ENCODE data around the gene PLPPR1.

PLPPR1 gene

DNA sequence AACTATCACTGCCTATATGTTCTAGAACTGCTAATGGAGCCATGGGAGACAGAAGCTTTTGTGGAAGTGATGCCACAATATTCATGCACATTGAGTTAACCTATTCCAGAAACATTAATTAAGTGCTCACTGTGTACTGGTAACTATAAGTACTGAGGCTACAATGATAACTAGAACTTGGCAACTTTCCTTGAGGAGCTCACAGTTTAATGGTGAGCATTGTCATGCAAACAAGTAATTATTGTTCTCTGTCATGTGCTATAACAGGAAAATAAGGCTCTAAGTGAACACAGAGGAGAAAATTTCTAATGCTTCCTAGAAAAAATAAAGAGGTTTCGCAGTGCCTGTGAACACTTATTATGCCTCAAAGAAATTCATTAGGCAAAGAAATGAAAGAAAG, 214.1 kb downstream of the PLPPR1 start:
- no peaks in the 10 kb centered on the region for H3K9me3 ChIP-seq (ENCODE audit: control insufficient read depth, insufficient read depth, low read depth, low read length)
- H3K36me3 ChIP-seq (ENCODE audit: control insufficient read depth, insufficient read depth, low read length), result no peaks in the 10 kb centered on the region
- H3K27me3 ChIP-seq (ENCODE audit: control insufficient read depth, insufficient read depth, low read length), result no peaks in the 10 kb centered on the region
- H3K4me1 ChIP-seq (ENCODE audit: control insufficient read depth, insufficient read depth, low read length), result no peaks in the 10 kb centered on the region
- H3K27ac ChIP-seq (ENCODE audit: low read depth, low read length), result no peak overlapping the region
- no peak overlapping the region for H3K9ac ChIP-seq (ENCODE audit: low read length)
- H3K4me3 ChIP-seq (ENCODE audit: low read depth, low read length), result no peak overlapping the region

DNA sequence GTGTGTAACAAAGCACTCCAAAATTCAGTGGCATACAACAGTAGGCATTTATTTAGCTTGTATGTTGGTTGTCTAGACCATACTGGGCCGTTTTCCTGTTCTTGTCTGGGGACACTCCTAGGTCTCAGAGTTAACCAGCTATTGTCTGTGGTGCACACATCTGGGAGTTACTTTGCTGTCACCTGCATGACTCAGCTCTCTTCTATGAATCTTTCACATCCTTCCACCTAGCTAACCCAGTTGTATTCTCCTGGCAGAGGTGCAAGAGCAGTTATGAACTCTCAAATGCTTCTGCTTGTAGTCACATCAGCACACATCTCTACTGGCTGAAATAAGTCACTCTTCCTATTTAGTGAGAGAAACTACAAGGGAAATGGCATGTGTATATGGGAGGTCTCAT, 218.2 kb downstream of the PLPPR1 start:
- Histone ChIP-seq H3K4me1 (ENCODE audit: control insufficient read depth, insufficient read depth, low read length) (no peaks in the 10 kb centered on the region), H3K27me3 (ENCODE audit: control insufficient read depth, insufficient read depth, low read length) (no peaks in the 10 kb centered on the region), H3K9me3 (ENCODE audit: control insufficient read depth, insufficient read depth, low read depth, low read length) (no peaks in the 10 kb centered on the region), H3K36me3 (ENCODE audit: control insufficient read depth, insufficient read depth, low read length) (no peaks in the 10 kb centered on the region), H3K9ac (ENCODE audit: low read length) (no peak overlapping the region), H3K27ac (ENCODE audit: low read depth, low read length) (no peak overlapping the region), H3K4me3 (ENCODE audit: low read depth, low read length) (no peak overlapping the region)

DNA sequence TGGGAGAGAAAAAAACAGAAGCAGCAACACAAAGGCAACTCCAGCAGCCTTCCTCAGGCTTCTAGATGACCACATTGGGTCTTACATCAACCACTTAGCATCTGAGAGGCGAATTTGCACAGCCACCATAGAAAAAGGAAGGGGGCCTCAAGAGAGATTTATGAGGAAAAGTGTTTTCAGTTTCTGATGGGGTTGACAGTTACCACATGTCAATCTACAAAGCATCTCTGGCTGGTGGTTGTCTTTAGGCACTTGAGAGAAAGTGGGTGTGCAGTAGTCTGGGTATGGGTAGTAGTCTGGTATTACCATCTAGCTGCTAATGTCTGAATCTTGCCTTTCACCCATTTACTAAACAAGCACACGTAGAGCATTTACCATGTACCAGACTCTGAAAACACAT, 218.8 kb downstream of the PLPPR1 start:
- no peaks in the 10 kb centered on the region for H3K36me3 ChIP-seq (ENCODE audit: control insufficient read depth, insufficient read depth, low read length)
- H3K27ac ChIP-seq (ENCODE audit: low read depth, low read length), result no peak overlapping the region
- no peak overlapping the region for H3K9ac ChIP-seq (ENCODE audit: low read length)
- no peaks in the 10 kb centered on the region for H3K9me3 ChIP-seq (ENCODE audit: control insufficient read depth, insufficient read depth, low read depth, low read length)
- H3K4me1 ChIP-seq (ENCODE audit: control insufficient read depth, insufficient read depth, low read length), result no peaks in the 10 kb centered on the region
- no peaks in the 10 kb centered on the region for H3K27me3 ChIP-seq (ENCODE audit: control insufficient read depth, insufficient read depth, low read length)
- H3K4me3 ChIP-seq (ENCODE audit: low read depth, low read length), result no peak overlapping the region

DNA sequence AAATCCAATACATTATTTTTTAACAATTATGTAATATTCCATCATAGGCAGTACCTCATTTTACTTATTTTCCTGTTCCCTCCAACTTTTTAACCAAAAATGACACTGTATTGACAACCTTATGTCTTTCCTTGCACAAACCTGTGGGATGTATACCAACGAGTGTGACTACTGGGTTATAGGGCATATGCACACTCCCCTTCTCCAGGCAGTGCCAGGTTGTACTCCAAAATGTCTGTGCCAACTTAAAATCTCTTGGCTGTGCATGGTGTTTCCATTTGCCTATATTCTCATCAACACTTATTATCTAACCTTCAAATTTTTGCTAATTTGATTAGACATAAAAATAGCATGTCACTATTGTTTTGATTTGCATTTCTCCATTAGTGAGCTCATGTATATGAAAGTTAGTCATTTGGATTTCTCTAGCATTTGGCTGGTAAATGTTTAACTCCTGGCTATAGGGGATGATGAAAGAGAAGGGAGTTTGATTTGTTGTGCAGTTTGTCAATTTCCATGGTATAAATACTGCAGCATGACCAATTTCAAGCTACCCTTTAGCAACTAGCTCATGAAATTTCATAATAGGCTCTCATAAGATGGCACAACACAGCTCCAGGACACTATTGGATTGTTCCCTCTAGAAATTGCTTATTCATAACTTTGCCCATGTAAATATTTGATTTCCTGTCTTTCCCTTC, 226.4 kb downstream of the PLPPR1 start:
- Histone ChIP-seq H3K9me3 (ENCODE audit: control insufficient read depth, insufficient read depth, low read depth, low read length) (no peaks in the 10 kb centered on the region), H3K27ac (ENCODE audit: low read depth, low read length) (no peak overlapping the region), H3K27me3 (ENCODE audit: control insufficient read depth, insufficient read depth, low read length) (no peaks in the 10 kb centered on the region), H3K9ac (ENCODE audit: low read length) (no peak overlapping the region), H3K4me3 (ENCODE audit: low read depth, low read length) (no peak overlapping the region), H3K4me1 (ENCODE audit: control insufficient read depth, insufficient read depth, low read length) (no peaks in the 10 kb centered on the region), H3K36me3 (ENCODE audit: control insufficient read depth, insufficient read depth, low read length) (no peaks in the 10 kb centered on the region)

DNA sequence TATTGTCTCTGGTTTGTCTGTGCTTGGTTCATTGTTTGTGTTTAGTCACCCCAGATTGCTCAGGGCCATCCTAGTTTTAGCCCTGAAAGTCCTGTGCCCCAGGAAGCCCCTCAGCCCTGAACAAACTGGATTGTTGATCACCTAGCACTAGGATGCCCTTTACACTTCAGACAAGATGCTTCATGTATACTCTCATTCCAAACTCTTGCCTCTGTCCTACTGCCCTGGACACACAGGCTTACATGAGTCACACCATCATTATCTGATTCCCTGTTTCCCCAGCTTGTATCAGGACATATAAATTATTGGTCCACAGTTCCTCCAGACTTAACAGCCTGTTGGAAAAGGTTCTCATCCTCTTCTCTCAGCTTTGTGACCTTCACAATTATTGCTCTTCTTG, 236.2 kb downstream of the PLPPR1 start:
- Histone ChIP-seq H3K4me3 (ENCODE audit: low read depth, low read length) (no peak overlapping the region), H3K4me1 (ENCODE audit: control insufficient read depth, insufficient read depth, low read length) (peaks cover 6% of the 10 kb centered on the region; the same call in 1 of the 2 replicates), H3K27me3 (ENCODE audit: control insufficient read depth, insufficient read depth, low read length) (no peaks in the 10 kb centered on the region)

DNA sequence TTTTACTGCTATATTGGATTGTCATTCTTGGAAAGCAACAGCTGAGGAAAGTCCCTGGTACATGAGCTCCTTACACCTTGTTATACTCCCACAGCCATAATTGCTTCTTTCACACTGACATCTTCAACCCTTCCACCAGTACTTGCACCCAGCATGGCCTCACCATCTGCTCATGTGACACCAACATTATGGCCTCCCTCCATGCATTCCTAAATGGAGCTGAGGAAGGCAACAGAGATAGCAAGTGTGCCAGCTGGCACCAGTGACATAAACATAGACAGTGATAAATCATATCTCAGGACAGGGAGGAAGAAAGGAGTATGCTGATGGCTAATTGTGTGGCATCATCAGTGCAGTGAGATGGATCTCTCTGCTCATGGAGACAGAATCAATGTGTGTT, 236.7 kb downstream of the PLPPR1 start:
- no peak overlapping the region for H3K27ac ChIP-seq (ENCODE audit: low read depth, low read length)
- no peak overlapping the region for H3K9ac ChIP-seq (ENCODE audit: low read length)
- no peaks in the 10 kb centered on the region for H3K36me3 ChIP-seq (ENCODE audit: control insufficient read depth, insufficient read depth, low read length)
- H3K4me3 ChIP-seq (ENCODE audit: low read depth, low read length), result no peak overlapping the region
- H3K9me3 ChIP-seq (ENCODE audit: control insufficient read depth, insufficient read depth, low read depth, low read length), result no peaks in the 10 kb centered on the region
- no peaks in the 10 kb centered on the region for H3K27me3 ChIP-seq (ENCODE audit: control insufficient read depth, insufficient read depth, low read length)
- peaks cover 11% of the 10 kb centered on the region; the same call in 1 of the 2 replicates for H3K4me1 ChIP-seq (ENCODE audit: control insufficient read depth, insufficient read depth, low read length)

More for the DNA sequence above, 236.2 kb downstream of the PLPPR1 start:
- H3K27ac ChIP-seq (ENCODE audit: low read depth, low read length), result no peak overlapping the region
- no peaks in the 10 kb centered on the region for H3K9me3 ChIP-seq (ENCODE audit: control insufficient read depth, insufficient read depth, low read depth, low read length)
- H3K9ac ChIP-seq (ENCODE audit: low read length), result no peak overlapping the region
- H3K36me3 ChIP-seq (ENCODE audit: control insufficient read depth, insufficient read depth, low read length), result no peaks in the 10 kb centered on the region

DNA sequence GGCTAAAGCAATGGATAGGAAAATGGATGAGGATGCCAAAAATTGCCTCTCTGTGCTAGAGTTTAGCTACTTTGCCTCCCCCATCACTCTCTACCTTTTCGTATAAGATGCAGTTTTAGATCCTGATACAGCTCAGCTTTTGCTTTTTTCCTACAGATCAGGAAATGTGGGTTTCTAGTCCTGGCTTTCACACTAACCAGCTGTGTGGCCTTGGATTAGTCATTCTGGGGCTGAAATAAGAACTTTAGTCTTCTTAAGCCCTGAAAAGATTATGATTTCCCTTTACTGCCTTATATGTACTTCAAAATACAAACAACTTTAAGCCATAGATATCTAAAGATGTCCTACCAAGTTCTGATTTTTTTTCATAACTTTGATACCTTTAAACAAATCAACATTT, 239.9 kb downstream of the PLPPR1 start:
- Histone ChIP-seq H3K27me3 (ENCODE audit: control insufficient read depth, insufficient read depth, low read length) (no peaks in the 10 kb centered on the region), H3K4me1 (ENCODE audit: control insufficient read depth, insufficient read depth, low read length) (peaks cover 24% of the 10 kb centered on the region; the same call in 1 of the 2 replicates), H3K9me3 (ENCODE audit: control insufficient read depth, insufficient read depth, low read depth, low read length) (no peaks in the 10 kb centered on the region), H3K36me3 (ENCODE audit: control insufficient read depth, insufficient read depth, low read length) (no peaks in the 10 kb centered on the region), H3K9ac (ENCODE audit: low read length) (no peak overlapping the region), H3K27ac (ENCODE audit: low read depth, low read length) (no peak overlapping the region), H3K4me3 (ENCODE audit: low read depth, low read length) (no peak overlapping the region)

DNA sequence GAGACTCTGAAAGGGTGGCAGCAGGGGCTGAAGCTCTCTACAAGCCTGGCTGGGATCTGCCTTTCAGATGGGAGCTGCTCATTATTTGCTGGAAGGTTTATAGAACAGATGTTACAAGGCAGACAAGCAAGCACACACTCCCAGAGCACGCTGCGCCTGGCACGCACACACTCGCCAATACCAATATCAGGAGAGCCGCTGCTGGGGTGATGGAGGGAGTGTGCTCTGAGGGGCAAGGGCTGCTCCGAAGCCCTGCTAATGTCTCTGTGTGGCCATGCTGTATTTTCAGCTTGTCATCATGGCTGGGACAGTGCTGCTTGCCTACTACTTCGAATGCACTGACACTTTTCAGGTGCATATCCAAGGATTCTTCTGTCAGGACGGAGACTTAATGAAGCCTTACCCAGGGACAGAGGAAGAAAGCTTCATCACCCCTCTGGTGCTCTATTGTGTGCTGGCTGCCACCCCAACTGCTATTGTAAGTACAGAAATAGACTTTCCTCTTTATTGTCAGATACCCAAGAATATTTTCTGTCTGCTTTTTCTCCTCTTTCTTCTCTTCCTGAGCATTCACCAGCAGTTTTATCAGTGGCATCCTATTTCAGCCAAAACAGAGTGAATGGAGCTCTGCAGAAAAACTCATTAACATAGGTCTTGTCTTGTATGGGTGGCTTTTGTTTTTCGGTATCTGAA, 241.2 kb downstream of the PLPPR1 start:
- no peaks in the 10 kb centered on the region for H3K9me3 ChIP-seq (ENCODE audit: control insufficient read depth, insufficient read depth, low read depth, low read length)
- no peaks in the 10 kb centered on the region for H3K27me3 ChIP-seq (ENCODE audit: control insufficient read depth, insufficient read depth, low read length)
- H3K9ac ChIP-seq (ENCODE audit: low read length), result no peak overlapping the region
- H3K27ac ChIP-seq (ENCODE audit: low read depth, low read length), result no peak overlapping the region
- H3K4me1 ChIP-seq (ENCODE audit: control insufficient read depth, insufficient read depth, low read length), result peaks cover 24% of the 10 kb centered on the region; the same call in 1 of the 2 replicates
- no peak overlapping the region for H3K4me3 ChIP-seq (ENCODE audit: low read depth, low read length)
- H3K36me3 ChIP-seq (ENCODE audit: control insufficient read depth, insufficient read depth, low read length), result no peaks in the 10 kb centered on the region

DNA sequence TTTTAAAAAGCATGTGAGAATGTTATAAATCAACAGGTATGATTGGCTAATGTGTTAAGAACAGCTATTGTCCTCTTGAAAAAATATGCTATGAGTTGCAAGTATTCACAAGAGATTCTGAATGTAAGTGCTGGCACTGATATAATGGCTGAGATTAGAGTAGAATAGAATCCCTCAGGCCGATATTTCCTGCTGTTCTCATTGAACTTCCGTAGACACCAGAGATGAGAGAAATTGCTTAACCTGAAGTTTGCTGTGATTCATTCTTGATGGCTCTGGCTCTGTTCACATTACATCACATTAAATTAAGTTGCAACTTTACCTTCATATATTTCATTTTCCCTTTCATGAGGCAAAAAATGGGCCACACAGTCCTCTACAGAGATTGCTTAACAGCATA, 241.8 kb downstream of the PLPPR1 start:
- no peak overlapping the region for H3K4me3 ChIP-seq (ENCODE audit: low read depth, low read length)
- H3K27me3 ChIP-seq (ENCODE audit: control insufficient read depth, insufficient read depth, low read length), result no peaks in the 10 kb centered on the region
- H3K27ac ChIP-seq (ENCODE audit: low read depth, low read length), result no peak overlapping the region
- peaks cover 24% of the 10 kb centered on the region; the same call in 1 of the 2 replicates for H3K4me1 ChIP-seq (ENCODE audit: control insufficient read depth, insufficient read depth, low read length)
- no peaks in the 10 kb centered on the region for H3K9me3 ChIP-seq (ENCODE audit: control insufficient read depth, insufficient read depth, low read depth, low read length)
- no peak overlapping the region for H3K9ac ChIP-seq (ENCODE audit: low read length)
- no peaks in the 10 kb centered on the region for H3K36me3 ChIP-seq (ENCODE audit: control insufficient read depth, insufficient read depth, low read length)

DNA sequence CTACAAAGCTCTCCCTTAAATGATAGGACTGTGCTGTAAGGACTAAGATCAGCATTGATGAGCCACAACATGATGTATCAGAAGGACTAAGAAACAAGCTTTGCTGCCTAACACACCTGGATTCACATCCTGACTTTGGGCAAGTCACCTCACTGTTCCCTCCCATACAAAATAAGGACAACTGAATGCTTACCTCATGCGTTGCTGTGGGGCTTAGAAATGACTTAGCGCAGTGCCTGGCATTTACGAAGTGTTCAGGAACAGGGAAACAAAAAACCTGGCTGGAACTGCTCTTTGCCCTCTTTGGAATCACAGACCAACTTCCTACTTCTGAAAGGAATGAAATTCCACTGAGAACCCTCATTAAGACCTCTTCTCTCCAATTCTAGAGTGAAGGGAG, 242.6 kb downstream of the PLPPR1 start:
- peaks cover 24% of the 10 kb centered on the region; the same call in 1 of the 2 replicates for H3K4me1 ChIP-seq (ENCODE audit: control insufficient read depth, insufficient read depth, low read length)
- H3K36me3 ChIP-seq (ENCODE audit: control insufficient read depth, insufficient read depth, low read length), result no peaks in the 10 kb centered on the region
- no peaks in the 10 kb centered on the region for H3K27me3 ChIP-seq (ENCODE audit: control insufficient read depth, insufficient read depth, low read length)

DNA sequence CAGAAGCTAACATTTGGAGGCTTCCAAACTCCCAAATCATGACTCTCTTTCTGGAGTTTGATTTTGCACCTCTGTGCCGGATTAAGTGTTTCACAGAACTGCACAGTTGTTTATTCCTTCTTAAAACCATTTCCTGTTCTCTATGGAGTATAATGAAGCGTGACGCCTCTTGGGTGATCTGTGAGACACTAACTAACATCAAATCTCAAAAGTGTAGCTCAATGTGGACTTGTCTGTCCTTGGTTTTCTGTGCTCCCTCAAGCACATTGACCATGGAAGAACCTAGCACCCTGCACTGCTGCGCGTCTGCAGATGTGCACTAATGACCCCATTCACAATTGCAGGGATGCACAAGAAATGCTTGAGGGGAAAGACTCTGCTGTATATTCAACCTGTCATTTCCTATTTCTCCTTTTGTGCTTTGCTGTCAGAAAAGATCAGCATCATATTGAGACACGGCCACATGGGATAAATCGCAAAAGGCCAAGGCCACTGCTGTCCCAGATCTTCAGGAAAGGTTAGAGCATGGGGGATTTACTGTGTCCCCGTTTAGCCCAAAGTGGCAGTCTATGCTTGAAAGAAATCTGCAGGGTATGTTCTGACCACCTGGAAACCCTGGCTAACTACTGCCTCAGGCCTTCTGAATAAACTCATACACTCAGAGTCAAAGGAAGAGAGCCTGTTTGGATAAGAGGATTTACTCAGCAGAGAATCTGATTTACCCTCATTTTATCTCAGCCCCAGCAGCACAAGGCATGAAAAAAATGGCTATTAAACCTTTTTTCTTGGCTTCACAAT, 246.6 kb downstream of the PLPPR1 start:
- H3K9ac ChIP-seq (ENCODE audit: low read length), result no peak overlapping the region
- no peak overlapping the region for H3K27ac ChIP-seq (ENCODE audit: low read depth, low read length)
- H3K27me3 ChIP-seq (ENCODE audit: control insufficient read depth, insufficient read depth, low read length), result no peaks in the 10 kb centered on the region
- no peaks in the 10 kb centered on the region for H3K9me3 ChIP-seq (ENCODE audit: control insufficient read depth, insufficient read depth, low read depth, low read length)
- no peak overlapping the region for H3K4me3 ChIP-seq (ENCODE audit: low read depth, low read length)
- no peaks in the 10 kb centered on the region for H3K36me3 ChIP-seq (ENCODE audit: control insufficient read depth, insufficient read depth, low read length)
- peaks cover 14% of the 10 kb centered on the region; the same call in 1 of the 2 replicates for H3K4me1 ChIP-seq (ENCODE audit: control insufficient read depth, insufficient read depth, low read length)

More for the DNA sequence above, 242.6 kb downstream of the PLPPR1 start:
- Histone ChIP-seq H3K27ac (ENCODE audit: low read depth, low read length) (no peak overlapping the region), H3K9me3 (ENCODE audit: control insufficient read depth, insufficient read depth, low read depth, low read length) (no peaks in the 10 kb centered on the region), H3K9ac (ENCODE audit: low read length) (no peak overlapping the region), H3K4me3 (ENCODE audit: low read depth, low read length) (no peak overlapping the region)
